ENCODE results near the gene CYSRT1. TPM values are rescaled to one million over a fixed set of nuclear protein-coding genes. Genes with fewer than 3 reads are reported as not detected.

CYSRT1 gene
- total RNA-seq, 3 donors from 2014 or later = not detected

GRCh38 chr9:137183980-137184595 is 40.9 kb upstream of the CYSRT1 start:
- H3K4me3 ChIP-seq = no peak overlapping the region
- H3K4me1 ChIP-seq (ENCODE audit: low read depth) = peaks cover 22% of the 10 kb centered on the region
- no peaks in the 10 kb centered on the region for H3K9me3 ChIP-seq
- TF ChIP-seq, protein P1, sequence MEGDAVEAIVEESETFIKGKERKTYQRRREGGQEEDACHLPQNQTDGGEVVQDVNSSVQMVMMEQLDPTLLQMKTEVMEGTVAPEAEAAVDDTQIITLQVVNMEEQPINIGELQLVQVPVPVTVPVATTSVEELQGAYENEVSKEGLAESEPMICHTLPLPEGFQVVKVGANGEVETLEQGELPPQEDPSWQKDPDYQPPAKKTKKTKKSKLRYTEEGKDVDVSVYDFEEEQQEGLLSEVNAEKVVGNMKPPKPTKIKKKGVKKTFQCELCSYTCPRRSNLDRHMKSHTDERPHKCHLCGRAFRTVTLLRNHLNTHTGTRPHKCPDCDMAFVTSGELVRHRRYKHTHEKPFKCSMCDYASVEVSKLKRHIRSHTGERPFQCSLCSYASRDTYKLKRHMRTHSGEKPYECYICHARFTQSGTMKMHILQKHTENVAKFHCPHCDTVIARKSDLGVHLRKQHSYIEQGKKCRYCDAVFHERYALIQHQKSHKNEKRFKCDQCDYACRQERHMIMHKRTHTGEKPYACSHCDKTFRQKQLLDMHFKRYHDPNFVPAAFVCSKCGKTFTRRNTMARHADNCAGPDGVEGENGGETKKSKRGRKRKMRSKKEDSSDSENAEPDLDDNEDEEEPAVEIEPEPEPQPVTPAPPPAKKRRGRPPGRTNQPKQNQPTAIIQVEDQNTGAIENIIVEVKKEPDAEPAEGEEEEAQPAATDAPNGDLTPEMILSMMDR (IDR thresholded peaks at IDR 0.05) = no peak
- ATAC-seq (no peak), DNase-seq (no peak)
- intact Hi-C loops (cut with DNase I, micrococcal nuclease) = no loop called here
- H3K36me3 ChIP-seq (ENCODE audit: low read depth) = peaks cover 3% of the 10 kb centered on the region

DNA sequence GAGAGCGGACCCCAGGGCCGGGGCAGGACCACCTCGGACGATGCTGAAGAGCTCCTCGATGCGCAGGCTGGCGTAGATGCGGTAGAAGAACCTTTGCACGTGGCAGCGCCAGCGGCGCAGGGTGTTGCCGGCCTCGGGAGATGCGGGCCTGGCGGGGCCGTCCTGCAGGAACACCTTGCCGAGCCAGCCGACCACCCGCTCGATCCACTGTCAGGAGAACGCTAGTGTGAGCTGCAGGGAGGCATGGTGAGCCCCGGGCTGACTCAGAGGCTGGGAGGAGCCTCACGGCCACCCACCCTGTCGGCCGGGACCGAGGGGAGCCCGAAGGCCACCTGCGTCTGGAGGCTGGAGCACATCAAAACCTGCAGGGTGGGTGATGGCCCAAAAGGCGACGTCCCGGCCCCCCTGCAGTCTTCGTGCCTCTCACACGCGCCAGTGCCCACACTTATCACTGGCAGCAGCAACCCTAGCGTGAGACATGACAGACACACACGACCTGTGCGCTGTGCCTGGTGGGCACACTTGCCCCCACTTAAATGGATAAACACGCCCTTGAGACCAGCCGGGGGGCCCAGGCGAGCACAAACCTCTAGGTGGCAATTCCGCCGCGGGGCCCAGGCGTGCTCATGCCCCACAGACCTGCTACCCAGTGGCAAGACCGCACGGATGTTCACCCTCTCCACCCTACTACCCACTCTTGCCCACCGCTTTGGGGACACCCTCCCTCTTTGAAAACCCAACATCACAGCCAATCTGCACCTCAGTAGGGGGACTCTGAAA is 39.9 kb upstream of the CYSRT1 start:
- TF ChIP-seq, protein P1 (IDR thresholded peaks at IDR 0.05) = no peak
- Histone ChIP-seq H3K4me3 (no peak overlapping the region), H3K9me3 (no peaks in the 10 kb centered on the region), H3K4me1 (ENCODE audit: low read depth) (peaks cover 32% of the 10 kb centered on the region), H3K36me3 (ENCODE audit: low read depth) (no peaks in the 10 kb centered on the region)
- ATAC-seq (no peak), DNase-seq (no peak)
- intact Hi-C loops (cut with DNase I, micrococcal nuclease) = no loop called here

DNA sequence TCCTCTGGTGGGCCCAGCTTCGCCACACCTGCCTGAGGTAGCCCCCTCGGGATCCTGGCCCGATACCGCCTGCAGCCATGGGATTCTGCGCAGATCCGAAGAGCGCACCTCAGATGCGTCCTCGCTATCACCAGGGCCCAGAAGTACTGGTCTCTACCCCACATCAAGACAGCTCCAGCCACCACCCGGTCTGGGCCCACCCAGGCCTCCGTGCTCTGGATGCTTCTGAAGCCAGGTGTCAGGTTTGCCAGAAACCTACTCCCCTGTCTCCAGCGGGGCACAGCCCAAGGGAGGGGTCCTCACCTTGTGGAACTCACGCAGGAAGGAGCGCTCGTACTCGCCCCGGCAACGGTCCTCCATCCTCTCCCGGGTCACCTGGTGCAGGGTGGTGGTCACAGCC is 39.1 kb upstream of the CYSRT1 start:
- intact Hi-C loops (cut with DNase I, micrococcal nuclease) = no loop called here
- no peak for DNase-seq
- ATAC-seq = no peak
- Histone ChIP-seq H3K36me3 (ENCODE audit: low read depth) (no peaks in the 10 kb centered on the region), H3K4me1 (ENCODE audit: low read depth) (peaks cover 39% of the 10 kb centered on the region), H3K4me3 (no peak overlapping the region), H3K9me3 (no peaks in the 10 kb centered on the region)
- TF ChIP-seq, protein P1 (IDR thresholded peaks at IDR 0.05) = no peak

GRCh38 chr9:137186385-137186784 is 38.6 kb upstream of the CYSRT1 start:
- Histone ChIP-seq H3K4me3 (no peak overlapping the region), H3K36me3 (ENCODE audit: low read depth) (no peaks in the 10 kb centered on the region), H3K9me3 (no peaks in the 10 kb centered on the region), H3K4me1 (ENCODE audit: low read depth) (peaks cover 43% of the 10 kb centered on the region)
- TF ChIP-seq, protein P1 (IDR thresholded peaks at IDR 0.05) = no peak
- intact Hi-C loops (cut with DNase I, micrococcal nuclease) = no loop called here
- ATAC-seq = no peak
- peak in 2 of 3 donors; percentile 63 to 66 for DNase-seq

DNA sequence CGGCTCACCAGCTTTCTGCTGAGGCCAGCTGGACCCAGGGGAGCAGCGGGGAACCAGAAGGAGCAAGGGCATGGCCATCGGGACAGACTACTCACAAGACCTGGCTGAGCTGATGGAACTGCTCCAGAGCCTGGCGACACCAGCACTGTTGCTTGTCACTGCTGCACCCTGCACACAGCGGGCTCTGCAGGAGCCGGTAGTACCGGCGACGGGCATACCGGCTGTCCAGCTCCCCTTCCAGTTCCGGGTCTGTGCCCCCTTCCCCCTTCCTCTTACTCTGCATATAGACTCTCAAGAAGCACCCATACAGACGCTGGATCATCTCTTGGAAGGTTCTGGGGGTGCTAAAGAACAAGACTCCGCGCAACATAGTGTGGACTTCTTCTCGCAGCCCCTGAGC is 37.6 kb upstream of the CYSRT1 start:
- H3K4me1 ChIP-seq (ENCODE audit: low read depth) = peaks cover 43% of the 10 kb centered on the region
- no peaks in the 10 kb centered on the region for H3K36me3 ChIP-seq (ENCODE audit: low read depth)
- ATAC-seq = no peak
- no peaks in the 10 kb centered on the region for H3K9me3 ChIP-seq
- intact Hi-C loops (cut with DNase I, micrococcal nuclease) = no loop called here
- no peak for DNase-seq
- TF ChIP-seq, protein P1 (IDR thresholded peaks at IDR 0.05) = no peak
- H3K4me3 ChIP-seq = no peak overlapping the region
